Astrocyte of the hippocampus (primary cell): ENCODE results near the gene NECTIN4.
A peak's percentile ranks its signal among the peaks of the same experiment; 100 is the strongest.
"Not testable (repeated sequence)": the region's sequence is repeated elsewhere in the genome, so short reads cannot be mapped to it uniquely, and the experiment has no call there.

Experiments
- DNase-seq: peaks from one replicate; pipeline ENCODE4 v3.0.0; 2011; ENCODE audit warnings: low read depth, low spot score

NECTIN4 gene

GRCh38 chr1:161082996-161083747 lies 6.2 kb downstream of the NECTIN4 start:
- DNase-seq = peak; percentile 91

GRCh38 chr1:161082483-161082882 lies 6.9 kb downstream of the NECTIN4 start:
- no peak for DNase-seq

- no peak for DNase-seq
These were observed 7.8 kb downstream of the NECTIN4 start for GRCh38 chr1:161081519-161081918.

GRCh38 chr1:161080441-161081405 lies 8.6 kb downstream of the NECTIN4 start:
- peak; percentile 20 for DNase-seq

GRCh38 chr1:161079436-161080110 lies 9.8 kb downstream of the NECTIN4 start:
- DNase-seq = no peak

- DNase-seq = no peak
These were observed 11.9 kb downstream of the NECTIN4 start for GRCh38 chr1:161077426-161077825.

GRCh38 chr1:161076410-161076809 lies 12.9 kb downstream of the NECTIN4 start:
- DNase-seq = no peak

- no peak for DNase-seq
These were observed 14.5 kb downstream of the NECTIN4 start for GRCh38 chr1:161074676-161075368.

- DNase-seq = no peak
These were observed 15.8 kb downstream of the NECTIN4 start for GRCh38 chr1:161073474-161074121.

GRCh38 chr1:161072751-161073449 lies 16.5 kb downstream of the NECTIN4 start:
- DNase-seq = no peak

- DNase-seq = peak; percentile 36
These were observed 17.4 kb downstream of the NECTIN4 start for GRCh38 chr1:161071886-161072371.

GRCh38 chr1:161070761-161071160 lies 18.6 kb downstream of the NECTIN4 start:
- no peak for DNase-seq

GRCh38 chr1:161069731-161070270 lies 19.6 kb downstream of the NECTIN4 start, which contains the start of gene ARHGAP30:
Gene ARHGAP30, minus strand, starts transcription at chr1:161069891. Its CDS starts 267 bp downstream, at chr1:161069624.
- DNase-seq = no peak

- no peak for DNase-seq
These were observed 20.1 kb downstream of the NECTIN4 start for GRCh38 chr1:161069241-161069640.

GRCh38 chr1:161068306-161069234 lies 20.8 kb downstream of the NECTIN4 start:
- no peak for DNase-seq

GRCh38 chr1:161066694-161067093 lies 22.7 kb downstream of the NECTIN4 start:
- no peak for DNase-seq

- DNase-seq = not testable (repeated sequence)
These were observed 23.7 kb downstream of the NECTIN4 start for GRCh38 chr1:161065681-161066080.

GRCh38 chr1:161063936-161064335 lies 25.4 kb downstream of the NECTIN4 start:
- not testable (repeated sequence) for DNase-seq
